Measurements from ENCODE around the gene ZFAND3. TPM values are rescaled to one million over a fixed set of nuclear protein-coding genes. Genes with fewer than 3 reads are reported as not detected.

Gene ZFAND3
- total and polyA plus RNA-seq, 2 donors (not counting 3 experiments of a cell fraction or from before 2014, with no cell fraction given), result 15.4 to 54.2 TPM

DNA sequence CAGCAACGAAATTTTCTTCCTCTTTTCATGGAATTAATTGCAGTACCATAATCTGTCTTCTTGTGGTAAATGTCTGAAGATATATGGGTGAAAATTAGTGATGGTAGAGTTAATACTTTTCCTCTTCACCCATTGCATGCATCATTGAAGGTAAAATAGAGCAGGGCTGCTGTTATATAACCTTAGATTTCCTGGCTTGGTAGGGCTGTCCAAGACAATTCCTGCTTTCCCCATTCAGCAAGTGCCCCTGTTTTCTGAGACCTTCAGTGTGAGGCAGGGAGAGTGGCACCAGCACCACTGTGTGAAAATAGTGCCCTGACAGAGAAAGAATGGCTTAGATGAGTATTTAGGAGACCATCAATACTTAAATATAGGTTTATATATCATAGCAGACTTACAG lies 202.0 kb downstream of the ZFAND3 start:
- Histone ChIP-seq H3K9me3 (replicated peaks; ENCODE audit: control insufficient read depth, insufficient read depth, low read length) (no peaks in the 10 kb centered on the region), H3K27ac (ENCODE audit: insufficient read depth, low read depth, low read length) (no peak overlapping the region), H3K36me3 (ENCODE audit: control insufficient read depth in 2 of 2, extremely low read depth in 1 of 2, insufficient read depth in 2 of 2, low read length in 2 of 2) (no peaks in the 10 kb centered on the region), H3K4me2 (ENCODE audit: insufficient read depth, low read length) (no peak overlapping the region), H3K9ac (replicated peaks; ENCODE audit: extremely low read depth, insufficient read depth, low read length) (no peak overlapping the region), H3K4me3 (replicated peaks in 1 of 3; ENCODE audit: insufficient read depth in 1 of 3, low read depth in 1 of 3, low read length in 3 of 3) (no peak overlapping the region), H3K79me2 (ENCODE audit: control insufficient read depth, insufficient read depth, low read length) (peaks cover 37% of the 10 kb centered on the region), H2AFZ (ENCODE audit: low read depth, low read length) (no peak overlapping the region), H3K4me1 (ENCODE audit: control insufficient read depth, extremely low read depth, insufficient read depth, low read length) (no peaks in the 10 kb centered on the region), H3K9me1 (replicated peaks; ENCODE audit: control insufficient read depth, extremely low read depth, insufficient read depth, low read length) (no peaks in the 10 kb centered on the region), H4K20me1 (replicated peaks; ENCODE audit: control insufficient read depth, extremely low read depth, insufficient read depth, low read length) (peaks cover 17% of the 10 kb centered on the region), H3K27me3 (ENCODE audit: control insufficient read depth in 2 of 2, insufficient read depth in 2 of 2, low read length in 2 of 2) (no peaks in the 10 kb centered on the region)
- dilution Hi-C loops (cut with MboI; ENCODE audit: extremely low pct_ligation_motif_present, low sequenced_read_pairs), result no loop called here
- TF ChIP-seq, protein P1, sequence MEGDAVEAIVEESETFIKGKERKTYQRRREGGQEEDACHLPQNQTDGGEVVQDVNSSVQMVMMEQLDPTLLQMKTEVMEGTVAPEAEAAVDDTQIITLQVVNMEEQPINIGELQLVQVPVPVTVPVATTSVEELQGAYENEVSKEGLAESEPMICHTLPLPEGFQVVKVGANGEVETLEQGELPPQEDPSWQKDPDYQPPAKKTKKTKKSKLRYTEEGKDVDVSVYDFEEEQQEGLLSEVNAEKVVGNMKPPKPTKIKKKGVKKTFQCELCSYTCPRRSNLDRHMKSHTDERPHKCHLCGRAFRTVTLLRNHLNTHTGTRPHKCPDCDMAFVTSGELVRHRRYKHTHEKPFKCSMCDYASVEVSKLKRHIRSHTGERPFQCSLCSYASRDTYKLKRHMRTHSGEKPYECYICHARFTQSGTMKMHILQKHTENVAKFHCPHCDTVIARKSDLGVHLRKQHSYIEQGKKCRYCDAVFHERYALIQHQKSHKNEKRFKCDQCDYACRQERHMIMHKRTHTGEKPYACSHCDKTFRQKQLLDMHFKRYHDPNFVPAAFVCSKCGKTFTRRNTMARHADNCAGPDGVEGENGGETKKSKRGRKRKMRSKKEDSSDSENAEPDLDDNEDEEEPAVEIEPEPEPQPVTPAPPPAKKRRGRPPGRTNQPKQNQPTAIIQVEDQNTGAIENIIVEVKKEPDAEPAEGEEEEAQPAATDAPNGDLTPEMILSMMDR (IDR thresholded peaks at IDR 0.05; ENCODE audit: extremely low read depth in 1 of 2, insufficient read depth in 1 of 2, low read depth in 1 of 2, low read length in 2 of 2), result no peak
- TF ChIP-seq FOS (IDR thresholded peaks at IDR 0.05; ENCODE audit: borderline replicate concordance, insufficient read depth, low read length), result no peak
- TF ChIP-seq, protein P2, sequence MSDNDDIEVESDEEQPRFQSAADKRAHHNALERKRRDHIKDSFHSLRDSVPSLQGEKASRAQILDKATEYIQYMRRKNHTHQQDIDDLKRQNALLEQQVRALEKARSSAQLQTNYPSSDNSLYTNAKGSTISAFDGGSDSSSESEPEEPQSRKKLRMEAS (IDR thresholded peaks at IDR 0.05; ENCODE audit: insufficient read depth, insufficient read length), result no peak
- TF ChIP-seq JUN (IDR thresholded peaks at IDR 0.05; ENCODE audit: borderline replicate concordance, insufficient read depth, insufficient read length, low read depth), result no peak
- TF ChIP-seq MYC (IDR thresholded peaks at IDR 0.05; ENCODE audit: low read depth, low read length), result no peak
- TF ChIP-seq GATA2 (IDR thresholded peaks at IDR 0.05; ENCODE audit: insufficient read depth, insufficient read length, low read depth, low read length), result no peak
- no peak for TF ChIP-seq EZH2 (IDR thresholded peaks at IDR 0.05; ENCODE audit: borderline replicate concordance, low read depth, low read length, severe bottlenecking)
- no peak for TF ChIP-seq POLR2A (IDR thresholded peaks at IDR 0.05; ENCODE audit: low read depth, low read length)
- no peak for TF ChIP-seq POLR2AphosphoS5 (IDR thresholded peaks at IDR 0.05; ENCODE audit: insufficient read depth, low read depth, low read length)
- BruUV-seq (replicated peaks), result no TSS peak
- DNase-seq (ENCODE audit: low read depth, low spot score) (no peak), FAIRE-seq (no peak)
- POLR2A ChIA-PET, result no interaction called here
- CTCF ChIA-PET, result interaction anchor here (0.6 to 2.3 kb wide), 5 partner anchors 12 to 230 kb away, joined by 3 to 26 read pairs (median 3); no protein-coding TSS in a partner anchor
- intact Hi-C loops (cut with micrococcal nuclease), result loop anchor here (10.0 kb wide), 1 partner anchor 653 kb away; no protein-coding TSS in a partner anchor
